ENCODE results near the gene YES1.

The YES1 gene

DNA sequence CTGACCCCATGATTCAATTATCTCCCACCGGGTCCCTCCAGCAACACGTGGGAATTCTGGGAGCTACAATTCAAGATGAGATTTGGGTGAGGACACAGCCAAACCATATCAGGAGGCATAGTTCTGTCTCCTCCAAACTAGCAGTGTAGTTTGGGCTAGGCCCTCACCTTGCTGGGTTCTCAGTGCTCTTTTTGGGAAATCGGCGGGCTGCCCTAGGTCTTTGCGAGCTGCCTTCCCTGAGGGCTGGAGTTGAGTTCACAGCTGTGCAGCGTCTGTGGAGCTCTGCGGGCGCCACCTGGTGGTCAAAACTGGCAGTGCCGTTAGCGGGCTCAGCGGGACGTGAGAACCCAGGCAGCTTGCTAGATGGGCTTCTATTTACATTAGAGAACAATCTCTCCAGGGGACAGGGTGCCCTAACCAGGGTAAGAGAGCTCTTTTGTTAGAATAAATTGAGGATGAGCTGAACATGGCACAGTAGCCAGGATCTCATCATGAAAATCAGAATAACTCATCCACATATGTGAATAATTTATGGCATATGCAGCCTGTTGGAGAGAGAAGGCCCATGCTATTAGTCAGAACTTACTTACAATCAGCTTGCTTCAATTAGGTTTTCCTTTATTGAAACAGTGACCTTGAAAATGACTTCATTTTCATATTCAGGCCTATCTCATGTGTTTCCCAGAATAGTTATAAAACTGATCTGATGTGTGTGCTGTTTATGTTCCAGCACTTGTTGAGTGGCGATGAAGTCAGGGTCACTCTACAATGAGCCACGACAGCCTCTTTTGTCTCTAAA lies 27.4 kb upstream of the YES1 start:
- peak; percentile 62 to 74 (median 69) for DNase-seq
- no peak overlapping the region for H3K4me3 ChIP-seq (ENCODE audit: insufficient read depth, low read depth, low read length, poor library complexity, severe bottlenecking)
- no peaks in the 10 kb centered on the region for H3K4me1 ChIP-seq (ENCODE audit: control insufficient read depth, insufficient read depth, low read length, poor library complexity, severe bottlenecking)
- no peaks in the 10 kb centered on the region for H3K36me3 ChIP-seq (ENCODE audit: control insufficient read depth, insufficient read depth, low read length)
- H3K9me3 ChIP-seq (ENCODE audit: control insufficient read depth, low read length): no peaks in the 10 kb centered on the region
- H3K27me3 ChIP-seq (replicated peaks; ENCODE audit: control insufficient read depth, insufficient read depth, low read length, poor library complexity, severe bottlenecking): no peaks in the 10 kb centered on the region
- no peak overlapping the region for H3K27ac ChIP-seq (ENCODE audit: insufficient read depth, low read length, poor library complexity, severe bottlenecking)

DNA sequence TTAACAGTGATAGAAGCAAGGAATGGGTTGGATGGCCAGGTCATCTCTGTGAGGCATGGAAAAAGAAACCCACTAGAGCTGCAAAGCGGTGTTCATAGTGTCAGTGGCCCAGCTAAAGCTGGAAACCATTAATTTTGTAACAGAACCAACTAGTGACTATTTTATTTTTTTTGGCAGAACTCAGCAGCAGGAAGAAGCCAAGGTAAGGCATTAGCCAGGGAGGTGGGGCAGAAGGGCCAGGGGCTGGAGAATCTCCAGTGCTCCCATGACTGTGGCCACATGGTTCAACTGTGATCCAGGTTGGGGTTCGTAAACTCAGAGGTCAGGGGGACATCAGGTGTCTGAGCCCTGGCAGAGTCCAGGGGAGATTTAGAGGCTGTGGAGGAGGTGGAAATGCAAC lies 25.9 kb upstream of the YES1 start:
- H3K4me3 ChIP-seq (ENCODE audit: insufficient read depth, low read depth, low read length, poor library complexity, severe bottlenecking): no peak overlapping the region
- no peaks in the 10 kb centered on the region for H3K4me1 ChIP-seq (ENCODE audit: control insufficient read depth, insufficient read depth, low read length, poor library complexity, severe bottlenecking)
- no peaks in the 10 kb centered on the region for H3K36me3 ChIP-seq (ENCODE audit: control insufficient read depth, insufficient read depth, low read length)
- no peak for DNase-seq
- no peaks in the 10 kb centered on the region for H3K27me3 ChIP-seq (replicated peaks; ENCODE audit: control insufficient read depth, insufficient read depth, low read length, poor library complexity, severe bottlenecking)
- no peaks in the 10 kb centered on the region for H3K9me3 ChIP-seq (ENCODE audit: control insufficient read depth, low read length)
- no peak overlapping the region for H3K27ac ChIP-seq (ENCODE audit: insufficient read depth, low read length, poor library complexity, severe bottlenecking)

DNA sequence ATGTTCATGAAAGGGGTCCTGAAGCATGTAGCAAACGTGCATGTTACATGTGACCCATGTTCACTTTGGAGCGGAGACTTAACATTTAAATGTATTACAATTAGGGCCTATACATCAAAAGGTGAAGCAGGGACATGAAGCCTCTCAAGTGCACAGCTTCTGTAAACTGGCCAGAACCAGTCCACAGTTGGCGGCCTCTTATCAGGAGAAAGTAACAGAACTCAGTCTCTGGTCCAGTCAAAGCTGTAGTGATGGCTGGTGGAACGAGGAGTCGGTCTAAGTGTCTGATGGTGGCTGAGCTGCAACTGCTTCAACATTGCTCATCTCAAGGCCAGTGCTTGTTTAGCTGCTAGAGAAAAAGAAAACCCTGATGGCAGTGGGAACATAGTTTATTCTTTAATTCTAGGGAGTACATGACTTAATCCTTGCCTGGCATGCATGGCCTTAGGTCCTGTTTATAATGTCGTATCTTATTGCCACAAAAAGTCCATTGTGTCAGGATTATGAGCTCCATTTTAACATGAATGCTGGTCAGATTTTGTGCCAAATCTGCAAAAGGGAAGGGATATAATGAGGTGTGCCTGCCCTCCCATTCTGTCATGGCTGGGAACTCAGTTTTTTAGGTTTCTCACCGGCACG lies 22.2 kb upstream of the YES1 start:
- no peak for DNase-seq
- no peak overlapping the region for H3K27ac ChIP-seq (ENCODE audit: insufficient read depth, low read length, poor library complexity, severe bottlenecking)
- H3K9me3 ChIP-seq (ENCODE audit: control insufficient read depth, low read length): no peaks in the 10 kb centered on the region
- no peaks in the 10 kb centered on the region for H3K36me3 ChIP-seq (ENCODE audit: control insufficient read depth, insufficient read depth, low read length)
- no peak overlapping the region for H3K4me3 ChIP-seq (ENCODE audit: insufficient read depth, low read depth, low read length, poor library complexity, severe bottlenecking)
- no peaks in the 10 kb centered on the region for H3K27me3 ChIP-seq (replicated peaks; ENCODE audit: control insufficient read depth, insufficient read depth, low read length, poor library complexity, severe bottlenecking)
- peaks cover 9% of the 10 kb centered on the region for H3K4me1 ChIP-seq (ENCODE audit: control insufficient read depth, insufficient read depth, low read length, poor library complexity, severe bottlenecking)

DNA sequence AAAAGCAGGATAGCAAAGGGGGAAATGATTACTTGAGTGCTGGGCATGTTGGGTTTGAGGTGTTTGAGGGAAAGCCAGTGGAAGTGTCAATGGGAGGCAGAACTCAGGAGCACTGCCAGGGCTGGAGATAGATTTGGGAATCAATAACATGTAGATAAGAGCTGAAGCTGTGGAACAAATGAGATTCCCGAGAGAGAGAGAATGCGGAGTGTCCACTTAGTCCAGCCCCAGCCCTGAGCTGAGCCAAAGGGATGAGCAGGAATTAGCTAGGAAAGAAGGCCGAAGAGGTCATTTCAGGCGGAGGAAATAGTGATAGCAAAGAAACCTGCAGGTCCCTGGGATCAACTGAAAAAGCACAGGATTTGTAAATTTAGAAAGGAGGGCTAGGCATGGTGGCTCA lies 21.2 kb upstream of the YES1 start:
- DNase-seq: no peak
- H3K27ac ChIP-seq (ENCODE audit: insufficient read depth, low read length, poor library complexity, severe bottlenecking): no peak overlapping the region
- peaks cover 9% of the 10 kb centered on the region for H3K4me1 ChIP-seq (ENCODE audit: control insufficient read depth, insufficient read depth, low read length, poor library complexity, severe bottlenecking)
- no peak overlapping the region for H3K4me3 ChIP-seq (ENCODE audit: insufficient read depth, low read depth, low read length, poor library complexity, severe bottlenecking)
- no peaks in the 10 kb centered on the region for H3K36me3 ChIP-seq (ENCODE audit: control insufficient read depth, insufficient read depth, low read length)
- no peaks in the 10 kb centered on the region for H3K9me3 ChIP-seq (ENCODE audit: control insufficient read depth, low read length)
- no peaks in the 10 kb centered on the region for H3K27me3 ChIP-seq (replicated peaks; ENCODE audit: control insufficient read depth, insufficient read depth, low read length, poor library complexity, severe bottlenecking)

DNA sequence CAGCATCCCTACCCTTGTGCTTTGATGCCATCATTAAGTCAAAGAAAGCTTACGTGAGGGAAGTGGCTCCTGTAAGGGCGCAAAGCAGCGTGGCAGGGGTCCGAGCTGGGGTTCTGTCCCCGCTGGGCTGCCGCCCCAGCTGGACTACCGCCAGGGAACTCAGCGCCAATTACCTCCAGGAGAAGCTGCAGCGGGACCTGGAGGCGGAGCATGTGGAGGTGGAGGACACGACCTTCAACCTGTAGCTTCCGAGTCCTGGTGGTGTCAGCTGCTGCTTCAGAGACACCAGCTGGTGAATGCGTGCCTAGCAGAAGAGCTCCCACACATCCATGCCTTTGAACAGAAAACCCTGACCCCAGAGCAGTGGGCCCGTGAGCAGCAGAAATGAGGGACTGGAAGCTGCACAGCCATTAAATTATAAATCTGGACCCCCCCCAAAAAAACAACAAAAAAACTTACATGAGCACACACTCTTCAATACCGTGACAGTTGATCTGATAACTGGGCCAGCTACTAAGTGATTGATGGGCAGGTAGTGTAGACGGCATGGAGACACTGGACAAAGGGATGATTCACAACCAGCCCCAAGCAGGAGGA lies 20.1 kb upstream of the YES1 start:
- Histone ChIP-seq H3K4me3 (ENCODE audit: insufficient read depth, low read depth, low read length, poor library complexity, severe bottlenecking) (no peak overlapping the region), H3K27me3 (replicated peaks; ENCODE audit: control insufficient read depth, insufficient read depth, low read length, poor library complexity, severe bottlenecking) (no peaks in the 10 kb centered on the region)
- DNase-seq: no peak

DNA sequence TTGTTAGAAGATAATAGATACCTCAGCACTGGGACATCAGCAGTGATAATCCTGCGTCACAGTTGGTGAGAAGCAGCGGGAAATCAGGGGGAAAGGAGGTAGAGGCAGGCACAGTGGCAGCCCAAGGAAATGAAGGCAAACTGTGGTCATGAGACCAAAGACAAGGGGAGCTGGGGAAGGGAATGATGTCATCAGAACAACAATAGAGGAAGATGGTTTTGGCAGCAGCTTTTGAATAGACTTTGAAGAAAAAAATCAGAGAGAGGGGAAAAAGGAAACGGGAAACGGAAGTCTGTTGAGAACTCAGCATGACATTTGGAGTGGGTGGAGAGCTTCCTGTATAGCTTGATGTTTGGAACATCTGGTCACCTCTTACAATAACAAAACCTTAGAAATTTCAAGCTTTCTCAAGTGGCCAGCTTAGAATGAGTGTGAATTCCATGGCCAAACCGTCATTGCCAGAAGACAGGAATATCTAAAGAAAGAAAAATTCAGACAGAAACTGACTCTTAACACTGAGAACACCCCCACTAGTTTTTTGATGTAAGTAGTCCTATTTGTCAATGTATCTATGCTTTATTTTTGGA lies 18.4 kb upstream of the YES1 start:
- Histone ChIP-seq H3K4me3 (ENCODE audit: insufficient read depth, low read depth, low read length, poor library complexity, severe bottlenecking) (no peak overlapping the region), H3K9me3 (ENCODE audit: control insufficient read depth, low read length) (no peaks in the 10 kb centered on the region), H3K27me3 (replicated peaks; ENCODE audit: control insufficient read depth, insufficient read depth, low read length, poor library complexity, severe bottlenecking) (no peaks in the 10 kb centered on the region), H3K36me3 (ENCODE audit: control insufficient read depth, insufficient read depth, low read length) (no peaks in the 10 kb centered on the region), H3K27ac (ENCODE audit: insufficient read depth, low read length, poor library complexity, severe bottlenecking) (no peak overlapping the region), H3K4me1 (ENCODE audit: control insufficient read depth, insufficient read depth, low read length, poor library complexity, severe bottlenecking) (peaks cover 9% of the 10 kb centered on the region)
- DNase-seq: peak in 2 of 3 donors; percentile 4 to 24

More for the DNA sequence above, 20.1 kb upstream of the YES1 start:
- Histone ChIP-seq H3K27ac (ENCODE audit: insufficient read depth, low read length, poor library complexity, severe bottlenecking) (no peak overlapping the region), H3K36me3 (ENCODE audit: control insufficient read depth, insufficient read depth, low read length) (no peaks in the 10 kb centered on the region), H3K9me3 (ENCODE audit: control insufficient read depth, low read length) (no peaks in the 10 kb centered on the region), H3K4me1 (ENCODE audit: control insufficient read depth, insufficient read depth, low read length, poor library complexity, severe bottlenecking) (peaks cover 9% of the 10 kb centered on the region)

DNA sequence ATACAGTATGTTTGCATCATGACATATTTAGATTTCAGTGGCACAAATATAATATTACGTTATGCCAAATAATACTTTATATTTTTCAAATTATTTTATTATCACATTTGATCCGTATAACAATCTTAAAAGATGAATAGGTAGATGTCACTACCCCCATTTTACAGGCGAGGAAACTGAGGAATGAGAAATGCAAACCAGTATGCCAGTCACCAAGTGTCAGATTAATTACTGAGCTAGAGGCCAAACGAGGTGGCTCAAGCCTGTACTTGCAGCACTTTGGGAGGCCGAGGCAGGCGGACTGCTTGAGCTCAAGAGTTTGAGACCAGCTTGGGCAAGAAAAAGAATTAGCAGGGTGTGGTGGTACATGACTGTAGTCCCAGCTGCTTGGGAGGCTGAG lies 17.4 kb upstream of the YES1 start:
- H3K36me3 ChIP-seq (ENCODE audit: control insufficient read depth, insufficient read depth, low read length): no peaks in the 10 kb centered on the region
- H3K4me1 ChIP-seq (ENCODE audit: control insufficient read depth, insufficient read depth, low read length, poor library complexity, severe bottlenecking): peaks cover 9% of the 10 kb centered on the region
- no peaks in the 10 kb centered on the region for H3K9me3 ChIP-seq (ENCODE audit: control insufficient read depth, low read length)
- DNase-seq: no peak
- no peaks in the 10 kb centered on the region for H3K27me3 ChIP-seq (replicated peaks; ENCODE audit: control insufficient read depth, insufficient read depth, low read length, poor library complexity, severe bottlenecking)
- H3K4me3 ChIP-seq (ENCODE audit: insufficient read depth, low read depth, low read length, poor library complexity, severe bottlenecking): no peak overlapping the region
- no peak overlapping the region for H3K27ac ChIP-seq (ENCODE audit: insufficient read depth, low read length, poor library complexity, severe bottlenecking)

DNA sequence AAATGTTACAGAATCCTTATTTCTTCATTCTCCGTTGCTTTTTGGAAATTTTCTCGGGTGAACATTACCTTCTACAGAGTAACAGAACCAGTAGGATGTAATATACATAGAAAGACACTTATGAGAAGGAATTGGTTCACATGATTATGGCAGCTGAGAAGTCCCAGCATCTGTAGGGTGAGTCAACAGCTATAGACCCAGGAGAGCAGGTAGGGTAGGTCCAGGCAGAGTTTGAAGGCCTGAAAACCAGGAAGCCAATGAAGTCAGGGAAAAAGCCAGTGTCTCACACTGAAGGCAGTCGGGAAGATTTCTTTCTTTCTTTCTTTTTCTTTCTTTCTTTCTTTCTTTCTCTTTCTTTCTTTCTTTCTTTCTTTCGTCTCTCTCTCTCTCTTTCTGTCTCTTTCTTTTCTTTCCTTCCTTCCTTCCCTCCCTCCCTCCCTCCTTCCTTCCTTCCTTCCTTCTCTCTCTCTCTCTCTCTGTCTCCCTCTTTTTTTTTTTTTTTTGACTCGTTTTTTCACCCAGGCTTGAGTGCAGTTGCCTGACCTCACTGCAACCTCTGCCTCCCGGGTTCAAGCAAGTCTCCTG lies 15.1 kb upstream of the YES1 start:
- Histone ChIP-seq H3K4me3 (ENCODE audit: insufficient read depth, low read depth, low read length, poor library complexity, severe bottlenecking) (no peak overlapping the region), H3K27me3 (replicated peaks; ENCODE audit: control insufficient read depth, insufficient read depth, low read length, poor library complexity, severe bottlenecking) (no peaks in the 10 kb centered on the region), H3K4me1 (ENCODE audit: control insufficient read depth, insufficient read depth, low read length, poor library complexity, severe bottlenecking) (peaks cover 9% of the 10 kb centered on the region), H3K27ac (ENCODE audit: insufficient read depth, low read length, poor library complexity, severe bottlenecking) (no peak overlapping the region), H3K36me3 (ENCODE audit: control insufficient read depth, insufficient read depth, low read length) (no peaks in the 10 kb centered on the region), H3K9me3 (ENCODE audit: control insufficient read depth, low read length) (no peaks in the 10 kb centered on the region)
- no peak for DNase-seq

DNA sequence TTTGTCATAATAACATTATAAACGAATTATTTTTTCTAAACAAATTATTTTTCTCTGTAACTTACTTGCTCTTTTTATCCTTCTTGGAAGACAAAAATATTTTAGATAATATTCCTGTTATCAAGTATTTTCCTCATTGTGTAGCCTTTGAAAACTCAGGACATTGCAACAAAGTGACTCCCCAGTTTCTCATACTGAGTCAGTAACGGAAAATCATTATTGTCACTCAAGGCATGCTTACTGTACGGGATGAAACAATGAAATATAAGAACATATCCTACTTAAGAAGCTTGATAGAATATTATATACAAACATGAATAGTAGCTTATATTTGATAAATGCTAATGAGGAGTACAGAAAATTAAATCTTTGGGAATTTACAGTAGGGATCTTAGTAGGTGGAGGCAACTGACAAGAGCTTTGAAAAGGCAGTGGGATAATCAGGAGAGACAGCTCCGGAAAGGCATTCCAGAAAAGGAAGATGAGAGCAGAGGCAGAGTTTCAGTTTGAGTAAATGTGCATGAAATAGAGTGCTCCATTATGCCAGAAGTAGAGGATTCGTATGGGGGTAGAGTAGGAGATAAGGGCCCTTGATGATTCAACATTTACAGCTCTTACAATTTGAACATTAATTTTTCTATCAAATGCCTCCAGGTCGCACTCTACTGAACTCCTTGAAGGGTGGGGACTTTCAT lies 14.0 kb upstream of the YES1 start:
- H3K27ac ChIP-seq (ENCODE audit: insufficient read depth, low read length, poor library complexity, severe bottlenecking): no peak overlapping the region
- no peak for DNase-seq
- no peak overlapping the region for H3K4me3 ChIP-seq (ENCODE audit: insufficient read depth, low read depth, low read length, poor library complexity, severe bottlenecking)
- no peaks in the 10 kb centered on the region for H3K9me3 ChIP-seq (ENCODE audit: control insufficient read depth, low read length)
- peaks cover 9% of the 10 kb centered on the region for H3K4me1 ChIP-seq (ENCODE audit: control insufficient read depth, insufficient read depth, low read length, poor library complexity, severe bottlenecking)
- H3K27me3 ChIP-seq (replicated peaks; ENCODE audit: control insufficient read depth, insufficient read depth, low read length, poor library complexity, severe bottlenecking): no peaks in the 10 kb centered on the region
- H3K36me3 ChIP-seq (ENCODE audit: control insufficient read depth, insufficient read depth, low read length): no peaks in the 10 kb centered on the region
